ENCODE results near the gene CCN2.
"Not testable (repeated sequence)": the region's sequence is repeated elsewhere in the genome, so short reads cannot be mapped to it uniquely, and the experiment has no call there.

The CCN2 gene

GRCh38 chr6:131909408-131910218, 41.6 kb downstream of the CCN2 start:
- DNase-seq (ENCODE audit: low read depth in 3 of 3) = peak; percentile 13 to 45 (median 36)

- not testable (repeated sequence) for DNase-seq (ENCODE audit: low read depth in 3 of 3)
Measured at GRCh38 chr6:131908787-131909186, 42.4 kb downstream of the CCN2 start.

- not testable (repeated sequence) for DNase-seq (ENCODE audit: low read depth in 3 of 3)
Measured at GRCh38 chr6:131903734-131904133, 47.4 kb downstream of the CCN2 start.

DNA sequence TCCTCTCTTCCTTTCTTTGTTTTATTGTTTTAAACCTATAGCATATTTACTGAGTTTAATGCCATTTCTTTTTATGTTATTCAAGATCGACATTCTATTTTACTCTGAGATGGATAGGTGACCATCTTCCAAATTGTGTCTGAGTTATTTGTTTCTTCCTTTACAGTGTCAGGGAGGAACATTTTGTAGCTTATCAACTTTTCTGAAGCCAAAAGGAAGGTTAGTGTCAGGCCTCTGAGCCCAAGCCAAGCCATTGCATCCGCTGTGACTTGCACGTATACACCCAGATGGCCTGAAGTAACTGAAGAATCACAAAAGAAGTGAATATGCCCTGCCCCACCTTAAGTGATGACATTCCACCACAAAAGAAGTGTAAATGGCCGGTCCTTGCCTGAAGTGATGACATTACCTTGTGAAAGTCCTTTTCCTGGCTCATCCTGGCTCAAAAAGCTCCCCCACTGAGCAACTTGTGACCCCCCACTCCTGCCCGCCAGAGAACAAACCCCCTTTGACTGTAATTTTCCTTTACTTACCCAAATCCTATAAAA, 49.8 kb downstream of the CCN2 start:
- not testable (repeated sequence) for DNase-seq (ENCODE audit: low read depth in 3 of 3)

DNA sequence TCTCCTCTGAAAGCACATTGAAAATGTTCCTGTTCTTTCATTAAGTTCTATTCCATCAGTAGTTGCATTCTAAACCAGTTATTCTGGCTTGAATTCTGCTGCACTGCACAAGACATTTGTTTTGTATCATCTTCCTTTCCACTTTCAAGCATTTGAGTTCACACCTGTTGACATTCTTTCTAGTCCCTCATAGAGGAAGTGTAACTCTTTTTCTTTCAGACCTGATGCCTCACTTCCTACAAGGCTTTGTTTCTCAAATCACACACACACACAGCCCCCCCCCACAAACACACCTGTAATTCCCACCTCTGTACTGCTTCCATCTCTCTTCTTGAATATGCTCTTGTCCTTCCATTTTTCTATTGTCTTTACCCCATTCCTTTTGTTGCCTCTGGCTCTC, 50.9 kb downstream of the CCN2 start:
- no peak for DNase-seq (ENCODE audit: low read depth in 3 of 3)

DNA sequence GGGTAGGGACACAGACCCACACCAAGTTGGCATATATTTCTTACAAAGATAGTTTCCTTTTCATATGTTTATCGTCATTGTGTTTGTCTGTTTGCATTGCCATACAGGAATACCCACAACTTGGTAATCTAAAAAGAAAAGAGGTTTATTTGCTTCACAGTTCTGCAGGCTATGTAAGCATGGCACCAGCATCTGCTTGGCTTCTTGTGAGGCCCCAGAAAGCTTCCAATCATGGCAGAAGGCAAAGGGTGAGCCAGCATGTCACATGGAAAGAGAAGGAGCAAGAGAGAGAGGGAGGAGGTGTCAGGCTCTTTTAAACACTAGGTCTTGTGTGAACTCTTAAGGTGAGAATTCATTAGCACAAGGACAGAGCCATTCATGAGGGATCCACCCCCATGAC, 52.5 kb downstream of the CCN2 start:
- no peak for DNase-seq (ENCODE audit: low read depth in 3 of 3)
